Hepatocyte (in vitro differentiated cells): ENCODE data around the gene AMIGO2. TPM values are rescaled to one million over a fixed set of nuclear protein-coding genes. Genes with fewer than 3 reads are reported as not detected.

Source experiments
- DNase-seq: peaks from one replicate; pipeline ENCODE4 v3.0.0-alpha.2; 2016; ENCODE audit warnings: low spot score
- H2AFZ ChIP-seq: fragments of 200-600 bp; sonication (generic); 2 replicates; pipeline ENCODE4 v1.6.0; 2016; ENCODE audit warnings: antibody characterized with exemption, mild to moderate bottlenecking
- H3K27ac ChIP-seq: fragments of 200-600 bp; sonication (generic); 2 replicates; pipeline ENCODE4 v1.5.1; 2016; ENCODE audit warnings: mild to moderate bottlenecking
- H3K27me3 ChIP-seq: fragments of 200-600 bp; sonication (generic); 2 replicates; pipeline ENCODE4 v1.6.1; 2016
- H3K36me3 ChIP-seq: fragments of 200-600 bp; sonication (generic); replicated peaks from 2 replicates; pipeline ENCODE4 v1.5.1; 2016; ENCODE audit warnings: low read depth; ENCODE audit not compliant: insufficient read depth
- H3K4me1 ChIP-seq: fragments of 200-600 bp; sonication (generic); 2 replicates; pipeline ENCODE4 v1.5.1; 2016; ENCODE audit warnings: mild to moderate bottlenecking, moderate library complexity; ENCODE audit not compliant: insufficient read depth
- H3K4me2 ChIP-seq: fragments of 200-600 bp; sonication (generic); 2 replicates; pipeline ENCODE4 v1.6.0; 2016
- H3K4me3 ChIP-seq: fragments of 200-600 bp; sonication (generic); 2 replicates; pipeline ENCODE4 v1.5.1; 2016; ENCODE audit warnings: mild to moderate bottlenecking
- H3K79me2 ChIP-seq: fragments of 200-600 bp; sonication (generic); 2 replicates; pipeline ENCODE4 v1.6.0; 2017; ENCODE audit warnings: mild to moderate bottlenecking
- H3K9me2 ChIP-seq: fragments of 200-600 bp; sonication (generic); replicated peaks from 2 replicates; pipeline ENCODE4 v1.6.0; 2017; ENCODE audit warnings: mild to moderate bottlenecking; ENCODE audit not compliant: insufficient read depth
- H3K9me3 ChIP-seq: fragments of 200-600 bp; sonication (generic); 2 replicates; pipeline ENCODE4 v1.5.1; 2016; ENCODE audit warnings: low read depth, mild to moderate bottlenecking
- H4K20me1 ChIP-seq: fragments of 200-600 bp; sonication (generic); 2 replicates; pipeline ENCODE4 v1.6.0; 2016; ENCODE audit warnings: mild to moderate bottlenecking; ENCODE audit not compliant: insufficient read depth, poor library complexity, severe bottlenecking
- CTCF ChIP-seq: fragments of 200-600 bp; sonication (generic); IDR thresholded peaks from 2 replicates; pipeline ENCODE4 v1.5.1; 2016; ENCODE audit warnings: antibody characterized with exemption, mild to moderate bottlenecking; ENCODE audit not compliant: poor library complexity
- EZH2 ChIP-seq: fragments of 200-600 bp; sonication (generic); IDR thresholded peaks from 2 replicates; pipeline ENCODE4 v1.6.1; 2016; ENCODE audit warnings: antibody characterized with exemption, mild to moderate bottlenecking, borderline replicate concordance
- EZH2phosphoT487 ChIP-seq: fragments of 200-600 bp; sonication (generic); IDR thresholded peaks from one replicate; pipeline ENCODE4 v1.6.1; 2018; ENCODE audit warnings: antibody characterized with exemption, mild to moderate bottlenecking, low read depth, moderate library complexity; ENCODE audit not compliant: unreplicated experiment, severe bottlenecking
- WGBS: methylation state at CpG from one replicate; pipeline ENCODE4 v1.1.6; 2016; ENCODE audit warnings: low lambda C conversion rate; ENCODE audit errors: missing lambda C conversion rate; 5-methylcytosine and 5-hydroxymethylcytosine counted together
- polyA plus RNA-seq: library from polyadenylated mRNA; unstranded; fragments of >200 nt; fragmentation: Nextera tagmentation; extraction: Ambion mirVana; gene quantifications from 2 replicates; pipeline ENCODE4 v1.2.1, GENCODE V29; 2016
- total RNA-seq: library from RNA; depleted of rRNA; stranded (reverse); fragments of >200 nt; gene quantifications from 2 replicates; pipeline ENCODE4 v1.2.3, GENCODE V29; 2014

AMIGO2 gene
- total and polyA plus RNA-seq, 2 experiments from 2014 or later = 57.8 to 65.6 TPM

- no peak overlapping the region for H3K4me2 ChIP-seq
- H3K27me3 ChIP-seq = no peaks in the 10 kb centered on the region
- DNase-seq = no peak
- no peaks in the 10 kb centered on the region for H3K79me2 ChIP-seq
- H3K36me3 ChIP-seq = no peaks in the 10 kb centered on the region
- H2AFZ ChIP-seq = no peak overlapping the region
- no peaks in the 10 kb centered on the region for H3K9me3 ChIP-seq
- no peak overlapping the region for H3K4me3 ChIP-seq
- H3K9me2 ChIP-seq = no peaks in the 10 kb centered on the region
- H4K20me1 ChIP-seq = no peaks in the 10 kb centered on the region
- 75% methylated on average over 2 of the region's 2 CpGs for WGBS
- no peak overlapping the region for H3K27ac ChIP-seq
- TF ChIP-seq EZH2phosphoT487 (no peak), EZH2 (no peak), CTCF (no peak)
- no peaks in the 10 kb centered on the region for H3K4me1 ChIP-seq
Measured at GRCh38 chr12:47110718-47111391, 31.1 kb upstream of the AMIGO2 start.

- H2AFZ ChIP-seq = no peak overlapping the region
- TF ChIP-seq EZH2phosphoT487 (no peak), CTCF (no peak), EZH2 (no peak)
- 86% methylated on average over 2 of the region's 2 CpGs for WGBS
Measured at GRCh38 chr12:47110011-47110541, 30.3 kb upstream of the AMIGO2 start.

GRCh38 chr12:47107926-47108325 lies 28.2 kb upstream of the AMIGO2 start:
- H3K4me3 ChIP-seq = no peak overlapping the region
- H3K4me2 ChIP-seq = no peak overlapping the region
- no peak overlapping the region for H2AFZ ChIP-seq
- no peaks in the 10 kb centered on the region for H3K36me3 ChIP-seq
- peaks cover 8% of the 10 kb centered on the region for H3K4me1 ChIP-seq
- no peak for DNase-seq
- H4K20me1 ChIP-seq = no peaks in the 10 kb centered on the region
- no peaks in the 10 kb centered on the region for H3K9me2 ChIP-seq
- H3K79me2 ChIP-seq = no peaks in the 10 kb centered on the region
- TF ChIP-seq EZH2 (no peak), EZH2phosphoT487 (no peak), CTCF (no peak)
- no peak overlapping the region for H3K27ac ChIP-seq
- no peaks in the 10 kb centered on the region for H3K9me3 ChIP-seq
- H3K27me3 ChIP-seq = no peaks in the 10 kb centered on the region

More at GRCh38 chr12:47110011-47110541, 30.3 kb upstream of the AMIGO2 start:
- Histone ChIP-seq H3K4me2 (no peak overlapping the region), H3K4me1 (no peaks in the 10 kb centered on the region), H3K79me2 (no peaks in the 10 kb centered on the region), H3K27me3 (no peaks in the 10 kb centered on the region), H3K27ac (no peak overlapping the region), H4K20me1 (no peaks in the 10 kb centered on the region), H3K9me2 (no peaks in the 10 kb centered on the region), H3K4me3 (no peak overlapping the region), H3K9me3 (no peaks in the 10 kb centered on the region), H3K36me3 (no peaks in the 10 kb centered on the region)
- no peak for DNase-seq

GRCh38 chr12:47107446-47107845 lies 27.7 kb upstream of the AMIGO2 start:
- Histone ChIP-seq H3K9me2 (no peaks in the 10 kb centered on the region), H3K4me3 (no peak overlapping the region), H3K27ac (no peak overlapping the region), H3K4me1 (peaks cover 8% of the 10 kb centered on the region), H4K20me1 (no peaks in the 10 kb centered on the region), H2AFZ (no peak overlapping the region), H3K9me3 (no peaks in the 10 kb centered on the region), H3K79me2 (no peaks in the 10 kb centered on the region), H3K27me3 (no peaks in the 10 kb centered on the region), H3K4me2 (no peak overlapping the region), H3K36me3 (no peaks in the 10 kb centered on the region)
- DNase-seq = no peak
- 95% methylated on average over 3 of the region's 3 CpGs for WGBS
- no peak for TF ChIP-seq EZH2phosphoT487
- TF ChIP-seq CTCF = no peak
- TF ChIP-seq EZH2 = no peak
